Loucy (cell line): Measurements from ENCODE around the gene PPP1R12A.
"Not testable (repeated sequence)": the region's sequence is repeated elsewhere in the genome, so short reads cannot be mapped to it uniquely, and the experiment has no call there.

Source experiments
- H2AFZ ChIP-seq: fragments of 200-600 bp; sonication (generic); 2 replicates; pipeline ENCODE4 v1.6.0; 2016; ENCODE audit warnings: antibody characterized with exemption, mild to moderate bottlenecking, low read length, moderate library complexity
- H3F3A ChIP-seq: fragments of 200-600 bp; 2 replicates; pipeline ENCODE4 v1.6.0; 2016; ENCODE audit warnings: antibody characterized with exemption, low read depth, mild to moderate bottlenecking
- H3K27me3 ChIP-seq: fragments of 200-600 bp; sonication (generic); 2 replicates; pipeline ENCODE4 v1.6.1; 2014; ENCODE audit warnings: low read length, mild to moderate bottlenecking; ENCODE audit not compliant: insufficient read depth, poor library complexity, severe bottlenecking
- H3K36me3 ChIP-seq: fragments of 200-600 bp; sonication (generic); 2 replicates; pipeline ENCODE4 v1.6.1; 2016; ENCODE audit warnings: low read length; ENCODE audit not compliant: insufficient read depth
- H3K4me1 ChIP-seq: fragments of 200-600 bp; sonication (generic); 2 replicates; pipeline ENCODE4 v1.5.1; 2014; ENCODE audit warnings: low read length, mild to moderate bottlenecking; ENCODE audit not compliant: insufficient read depth, poor library complexity, severe bottlenecking
- H3K4me2 ChIP-seq: fragments of 200-600 bp; sonication (generic); 2 replicates; pipeline ENCODE4 v1.6.0; 2014; ENCODE audit warnings: antibody characterized with exemption, low read length, low read depth, mild to moderate bottlenecking; ENCODE audit not compliant: poor library complexity, severe bottlenecking
- H3K4me3 ChIP-seq: fragments of 200-600 bp; sonication (generic); 2 replicates; pipeline ENCODE4 v1.5.1; 2014; ENCODE audit warnings: low read length, mild to moderate bottlenecking, mixed read lengths; ENCODE audit not compliant: poor library complexity, severe bottlenecking
- H3K79me2 ChIP-seq: fragments of 200-600 bp; sonication (generic); 2 replicates; pipeline ENCODE4 v1.6.1; 2014; ENCODE audit warnings: low read length; ENCODE audit not compliant: insufficient read depth
- H3K9ac ChIP-seq: fragments of 200-600 bp; sonication (generic); 2 replicates; pipeline ENCODE4 v1.6.0; 2014; ENCODE audit warnings: mild to moderate bottlenecking, low read depth, low read length, moderate library complexity; ENCODE audit not compliant: poor library complexity, severe bottlenecking
- H3K9me2 ChIP-seq: fragments of 200-600 bp; sonication (generic); replicated peaks from 2 replicates; pipeline ENCODE4 v1.6.1; 2016; ENCODE audit warnings: low read depth, low read length, mixed read lengths
- H3K9me3 ChIP-seq: fragments of 200-600 bp; sonication (generic); 2 replicates; pipeline ENCODE4 v1.6.1; 2014; ENCODE audit warnings: mild to moderate bottlenecking, antibody characterized with exemption, low read length, low read depth; ENCODE audit not compliant: insufficient read depth
- H4K20me1 ChIP-seq: fragments of 200-600 bp; sonication (generic); 2 replicates; pipeline ENCODE4 v1.6.0; 2014; ENCODE audit warnings: antibody characterized with exemption, low read length, mild to moderate bottlenecking; ENCODE audit not compliant: insufficient read depth, poor library complexity, severe bottlenecking
- EZH2phosphoT487 ChIP-seq: fragments of 200-600 bp; IDR thresholded peaks from 2 replicates; pipeline ENCODE4 v1.6.1; 2018; ENCODE audit warnings: antibody characterized with exemption, mild to moderate bottlenecking, moderate library complexity, borderline replicate concordance
- TF ChIP-seq, protein P1 (sequence below): fragments of 200-600 bp; sonication (generic); conservative IDR thresholded peaks from 2 replicates; pipeline ENCODE4 v1.5.1; 2014; ENCODE audit warnings: mild to moderate bottlenecking, antibody characterized with exemption, low read length

Gene PPP1R12A

DNA sequence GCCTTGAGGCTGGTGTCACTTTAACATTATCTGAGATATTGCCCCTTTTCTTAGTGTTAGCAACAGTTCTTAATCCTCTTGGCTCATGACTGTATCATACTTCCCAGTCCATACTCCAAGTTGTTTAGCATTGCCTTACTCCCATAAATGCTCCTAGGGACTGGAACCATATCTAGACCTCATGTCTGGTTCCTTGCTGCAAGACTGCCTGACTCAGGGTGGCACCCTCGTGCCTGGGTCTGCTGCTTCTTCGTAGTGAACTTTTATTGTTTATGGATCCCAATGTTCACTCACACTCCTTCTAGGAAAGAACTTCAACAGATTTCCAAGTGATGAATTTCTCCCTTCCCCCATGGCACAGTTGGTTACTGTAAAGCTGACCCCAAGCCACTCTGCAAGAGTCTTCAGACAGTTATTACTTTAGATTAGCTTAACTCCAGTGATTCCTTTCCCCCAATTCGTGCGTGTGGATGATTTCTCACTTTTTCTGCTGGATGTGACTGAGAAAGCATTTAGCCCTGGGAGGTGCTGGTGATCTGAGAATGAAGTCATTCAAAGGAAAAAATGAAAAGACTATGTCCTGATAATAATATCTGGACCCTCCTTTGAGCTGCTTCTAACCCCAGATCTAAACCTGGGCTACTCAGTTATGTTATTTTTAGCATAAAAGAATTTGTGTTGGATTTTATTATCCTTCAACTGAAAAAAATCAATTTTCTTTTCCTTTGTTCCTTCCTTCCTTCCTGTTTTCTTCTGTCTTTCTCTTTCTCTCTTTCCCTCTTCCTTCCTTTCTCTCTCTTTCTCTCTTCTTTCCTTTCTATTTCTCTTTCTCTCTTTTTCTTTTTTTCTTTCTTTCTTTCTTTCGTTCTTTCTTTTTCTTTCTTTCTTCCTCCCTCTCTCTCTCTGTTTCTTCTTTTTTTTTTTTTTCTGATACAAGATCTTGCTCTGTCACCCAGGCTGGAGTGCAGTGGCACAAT lies 47.5 kb upstream of the PPP1R12A start:
- no peak for TF ChIP-seq EZH2phosphoT487
- TF ChIP-seq, protein P1, sequence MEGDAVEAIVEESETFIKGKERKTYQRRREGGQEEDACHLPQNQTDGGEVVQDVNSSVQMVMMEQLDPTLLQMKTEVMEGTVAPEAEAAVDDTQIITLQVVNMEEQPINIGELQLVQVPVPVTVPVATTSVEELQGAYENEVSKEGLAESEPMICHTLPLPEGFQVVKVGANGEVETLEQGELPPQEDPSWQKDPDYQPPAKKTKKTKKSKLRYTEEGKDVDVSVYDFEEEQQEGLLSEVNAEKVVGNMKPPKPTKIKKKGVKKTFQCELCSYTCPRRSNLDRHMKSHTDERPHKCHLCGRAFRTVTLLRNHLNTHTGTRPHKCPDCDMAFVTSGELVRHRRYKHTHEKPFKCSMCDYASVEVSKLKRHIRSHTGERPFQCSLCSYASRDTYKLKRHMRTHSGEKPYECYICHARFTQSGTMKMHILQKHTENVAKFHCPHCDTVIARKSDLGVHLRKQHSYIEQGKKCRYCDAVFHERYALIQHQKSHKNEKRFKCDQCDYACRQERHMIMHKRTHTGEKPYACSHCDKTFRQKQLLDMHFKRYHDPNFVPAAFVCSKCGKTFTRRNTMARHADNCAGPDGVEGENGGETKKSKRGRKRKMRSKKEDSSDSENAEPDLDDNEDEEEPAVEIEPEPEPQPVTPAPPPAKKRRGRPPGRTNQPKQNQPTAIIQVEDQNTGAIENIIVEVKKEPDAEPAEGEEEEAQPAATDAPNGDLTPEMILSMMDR = no peak
- no peaks in the 10 kb centered on the region for H3F3A ChIP-seq

DNA sequence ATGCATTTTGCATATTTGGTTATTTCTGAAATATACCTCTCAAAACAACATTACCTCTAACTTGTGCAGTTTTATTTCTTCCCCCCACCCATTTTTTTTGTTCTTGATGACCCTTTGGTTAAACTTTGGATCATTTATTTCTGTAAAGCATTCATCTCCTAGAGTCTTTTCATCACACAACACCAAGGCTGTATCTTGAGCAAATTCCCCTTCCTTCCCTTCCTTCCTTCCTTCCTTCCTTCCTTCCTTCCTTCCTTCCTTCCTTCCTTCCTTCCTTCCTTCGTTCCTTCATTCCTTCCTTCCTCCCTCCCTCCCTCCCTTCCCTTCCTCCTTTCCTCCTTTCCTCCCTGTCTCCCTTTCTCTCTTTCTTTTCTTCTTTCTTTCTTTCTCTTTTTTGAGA lies 43.8 kb upstream of the PPP1R12A start:
- Histone ChIP-seq H3F3A (no peaks in the 10 kb centered on the region), H3K4me1 (no peaks in the 10 kb centered on the region), H3K4me3 (no peak overlapping the region), H3K9me3 (no peaks in the 10 kb centered on the region), H3K27me3 (no peaks in the 10 kb centered on the region), H2AFZ (no peak overlapping the region), H4K20me1 (no peaks in the 10 kb centered on the region), H3K36me3 (no peaks in the 10 kb centered on the region), H3K9ac (no peak overlapping the region), H3K4me2 (no peak overlapping the region), H3K9me2 (no peaks in the 10 kb centered on the region), H3K79me2 (no peaks in the 10 kb centered on the region)
- TF ChIP-seq EZH2phosphoT487 = no peak
- TF ChIP-seq, protein P1 = no peak

More for the DNA sequence above, 47.5 kb upstream of the PPP1R12A start:
- H3K9me3 ChIP-seq = no peaks in the 10 kb centered on the region
- no peaks in the 10 kb centered on the region for H3K9me2 ChIP-seq
- H3K36me3 ChIP-seq = no peaks in the 10 kb centered on the region
- H4K20me1 ChIP-seq = no peaks in the 10 kb centered on the region
- H3K4me3 ChIP-seq = no peak overlapping the region
- H3K9ac ChIP-seq = no peak overlapping the region
- no peaks in the 10 kb centered on the region for H3K4me1 ChIP-seq
- H2AFZ ChIP-seq = no peak overlapping the region
- H3K79me2 ChIP-seq = no peaks in the 10 kb centered on the region
- no peak overlapping the region for H3K4me2 ChIP-seq
- H3K27me3 ChIP-seq = no peaks in the 10 kb centered on the region

DNA sequence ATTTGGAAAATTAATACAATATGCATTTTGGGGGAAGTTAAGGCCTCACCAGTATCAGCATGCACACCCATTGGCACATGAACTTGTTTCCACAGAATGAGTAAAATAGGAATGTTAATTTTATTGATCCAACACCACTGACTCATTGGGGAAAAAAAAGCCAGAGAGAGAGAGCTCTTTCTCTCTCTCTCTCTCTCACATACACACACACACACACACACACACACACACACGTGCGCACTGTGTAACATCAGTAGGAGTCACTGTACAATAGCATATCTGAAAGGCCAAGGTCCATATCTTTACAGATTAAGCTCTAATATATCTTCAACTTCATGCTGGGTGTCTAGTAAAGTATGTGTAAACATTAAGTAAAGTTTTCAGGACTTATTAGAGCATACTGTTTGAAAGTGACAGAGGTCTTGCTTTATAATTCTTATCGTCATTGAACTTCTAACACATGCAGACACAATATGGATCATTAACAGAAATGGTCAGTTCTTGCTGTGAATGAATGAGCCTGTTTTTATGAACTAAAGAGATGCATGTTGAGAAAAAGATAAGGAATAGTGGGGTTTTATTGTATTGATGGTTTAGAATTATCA lies 43.1 kb upstream of the PPP1R12A start:
- not testable (repeated sequence) for H2AFZ ChIP-seq, H3K9me2 ChIP-seq, H3K9me3 ChIP-seq, H3K4me2 ChIP-seq, H3K27me3 ChIP-seq, H3K4me3 ChIP-seq, H3K9ac ChIP-seq, H3K79me2 ChIP-seq, H3K36me3 ChIP-seq, H3F3A ChIP-seq, H3K4me1 ChIP-seq, H4K20me1 ChIP-seq
